RCC 7860 (cell line): ENCODE measurements around the gene HMOX1.
A peak's percentile ranks its signal among the peaks of the same experiment; 100 is the strongest.
"Not testable (repeated sequence)": the region's sequence is repeated elsewhere in the genome, so short reads cannot be mapped to it uniquely, and the experiment has no call there.

Experiments
- DNase-seq: peaks from one replicate; pipeline ENCODE4 v3.0.0-alpha.2; 2015; ENCODE audit warnings: low spot score
- FAIRE-seq: peaks from 2 replicates; lab custom pipeline; 2012; peaks lifted over from hg19 to GRCh38; lab: Jason Lieb, UNC

The HMOX1 gene

DNA sequence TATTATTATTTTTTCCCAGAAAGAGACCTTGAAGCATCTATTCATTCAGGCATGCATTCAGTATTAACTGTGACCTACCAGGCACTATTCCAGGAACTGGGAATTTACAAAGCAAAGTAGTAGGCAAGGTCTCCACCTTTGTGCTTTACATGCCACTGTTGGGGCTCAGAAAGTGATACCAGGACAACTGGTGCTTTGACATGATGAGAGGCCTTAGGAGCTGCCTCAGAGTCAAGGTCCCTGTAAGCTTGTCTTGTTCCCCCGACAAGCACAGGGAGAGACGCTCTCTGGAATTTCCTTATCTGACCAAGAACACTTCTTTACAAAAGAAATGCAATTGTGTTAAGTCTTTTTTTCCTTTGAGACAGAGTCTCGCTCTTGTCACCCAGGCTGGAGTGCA, 2.3 kb upstream of the HMOX1 start:
- FAIRE-seq (no peak), DNase-seq (no peak)

DNA sequence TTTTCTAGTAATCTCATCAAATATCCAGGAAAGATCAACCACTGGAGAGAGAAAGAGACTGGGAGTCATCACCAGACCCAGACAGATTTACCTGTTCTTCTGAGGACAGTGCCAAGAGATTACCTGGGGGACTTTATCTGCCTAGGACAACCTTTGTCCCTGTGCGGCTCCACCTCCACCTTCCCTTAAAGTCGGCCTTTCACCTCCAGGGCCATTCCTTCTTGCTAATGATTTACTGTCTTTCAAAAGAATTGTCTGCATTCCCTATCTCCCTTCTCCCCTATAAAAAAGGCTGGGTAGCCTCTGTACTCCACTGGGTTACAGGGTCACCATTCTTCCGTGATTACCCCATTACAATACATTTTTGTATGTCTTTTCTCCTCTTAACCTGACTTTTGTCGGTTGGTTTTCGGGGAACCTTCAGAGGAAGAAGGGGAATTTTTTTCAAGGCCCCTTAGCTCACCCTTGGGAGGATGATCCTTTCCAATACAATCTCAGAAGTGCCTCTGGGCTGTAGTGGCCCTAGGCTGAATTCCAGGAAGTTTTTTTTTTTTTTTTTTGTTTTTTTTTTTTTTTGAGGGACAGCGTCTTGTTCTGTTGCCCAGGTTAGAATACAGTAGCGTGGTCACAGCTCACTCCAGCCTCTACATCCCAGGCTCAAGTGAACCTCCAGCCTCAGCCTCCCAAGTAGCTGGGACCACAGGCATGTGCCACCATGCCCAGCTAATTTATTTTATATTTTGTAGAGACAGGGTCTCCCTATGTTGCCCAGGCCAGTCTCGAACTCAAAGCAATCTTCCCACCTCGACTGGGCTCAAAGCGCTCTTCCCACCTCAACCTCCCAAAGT, 1.5 kb upstream of the HMOX1 start:
- DNase-seq = no peak
- no peak for FAIRE-seq

DNA sequence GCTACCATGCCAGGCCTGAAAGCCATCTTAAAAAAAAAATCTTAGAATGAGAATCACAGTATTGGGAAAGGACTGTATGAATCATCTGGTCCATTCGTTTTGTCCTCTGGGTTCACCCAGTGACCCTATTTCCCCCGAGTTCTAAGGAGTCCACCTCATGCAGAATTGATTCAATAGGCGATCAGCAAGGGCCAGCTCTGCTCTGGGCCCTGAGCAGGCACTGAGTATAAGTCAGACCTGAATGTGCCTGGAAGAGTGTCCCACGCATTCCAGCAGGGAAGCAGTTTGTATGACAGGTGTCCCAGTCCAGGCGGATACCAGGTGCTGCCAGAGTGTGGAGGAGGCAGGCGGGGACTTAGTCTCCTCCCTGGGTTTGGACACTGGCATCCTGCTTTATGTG, 883 bp upstream of the HMOX1 start:
- FAIRE-seq (no peak), DNase-seq (no peak)

DNA sequence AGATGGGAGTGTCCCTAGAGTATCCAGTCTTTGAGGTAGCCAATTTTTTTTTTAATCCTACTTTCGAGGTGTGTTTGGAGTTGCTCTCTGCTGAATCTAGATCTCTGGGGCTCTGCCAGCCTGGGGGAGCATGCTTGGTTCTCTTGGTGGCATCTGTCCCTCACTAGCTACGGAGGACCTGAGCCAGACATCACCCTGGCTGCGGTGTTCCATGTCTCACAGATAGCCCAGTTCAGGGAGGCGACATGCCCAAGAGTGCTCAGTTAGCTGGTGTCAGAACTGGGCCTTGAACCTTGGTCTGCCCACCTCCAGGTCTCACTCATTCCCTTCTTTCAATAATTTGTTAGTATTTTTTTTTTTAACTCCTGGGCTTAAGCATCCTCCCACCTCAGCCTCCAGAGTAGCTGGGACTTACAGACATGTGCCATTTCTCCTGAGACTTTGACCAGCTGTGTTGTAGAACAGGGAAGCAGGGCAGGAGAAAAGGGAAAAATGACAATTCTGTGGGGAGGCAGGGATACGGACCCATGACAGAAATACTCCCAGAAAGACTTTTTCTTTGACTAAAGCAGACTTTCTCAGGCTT, 621 bp downstream of the HMOX1 start:
- FAIRE-seq (no peak), DNase-seq (no peak)

DNA sequence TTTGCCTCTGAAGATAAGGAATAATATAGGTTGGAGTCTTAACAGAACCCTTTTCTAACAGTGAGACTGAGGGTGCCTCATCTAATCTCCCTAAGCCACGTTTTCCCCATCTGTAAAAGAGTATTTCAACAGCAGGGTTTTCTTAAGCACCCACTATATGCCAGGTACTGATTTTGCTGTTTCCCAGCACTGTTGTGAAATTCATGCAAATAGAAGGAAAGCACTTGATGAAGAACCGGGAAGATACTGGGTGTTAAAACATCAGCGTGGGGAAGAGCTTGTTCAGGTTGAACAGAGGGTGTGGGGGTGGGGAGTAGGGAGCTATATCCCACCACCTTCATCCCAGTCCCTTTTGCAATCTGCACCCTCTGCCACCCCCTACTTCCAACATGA, 2.8 kb downstream of the HMOX1 start:
- FAIRE-seq = no peak
- DNase-seq = no peak

DNA sequence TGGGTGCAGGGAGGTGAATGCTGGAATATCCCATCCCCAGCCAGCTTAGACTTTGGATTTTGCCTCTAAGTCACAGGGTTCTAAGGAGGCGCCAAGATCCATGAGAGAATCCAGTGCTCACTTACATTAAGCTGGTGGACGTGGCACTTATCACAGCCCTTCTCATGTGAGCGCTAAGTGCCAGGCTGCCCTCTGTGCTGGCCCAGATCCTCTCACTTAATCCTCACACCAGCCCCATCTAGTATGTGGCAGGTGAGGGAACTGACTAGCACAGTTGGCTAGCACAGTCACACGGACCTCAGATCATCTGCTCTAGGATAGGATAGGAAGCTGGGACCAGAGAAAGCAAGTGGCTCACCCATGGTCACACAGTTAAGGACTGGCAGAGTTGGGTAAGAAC, 3.6 kb downstream of the HMOX1 start:
- DNase-seq (no peak), FAIRE-seq (no peak)

DNA sequence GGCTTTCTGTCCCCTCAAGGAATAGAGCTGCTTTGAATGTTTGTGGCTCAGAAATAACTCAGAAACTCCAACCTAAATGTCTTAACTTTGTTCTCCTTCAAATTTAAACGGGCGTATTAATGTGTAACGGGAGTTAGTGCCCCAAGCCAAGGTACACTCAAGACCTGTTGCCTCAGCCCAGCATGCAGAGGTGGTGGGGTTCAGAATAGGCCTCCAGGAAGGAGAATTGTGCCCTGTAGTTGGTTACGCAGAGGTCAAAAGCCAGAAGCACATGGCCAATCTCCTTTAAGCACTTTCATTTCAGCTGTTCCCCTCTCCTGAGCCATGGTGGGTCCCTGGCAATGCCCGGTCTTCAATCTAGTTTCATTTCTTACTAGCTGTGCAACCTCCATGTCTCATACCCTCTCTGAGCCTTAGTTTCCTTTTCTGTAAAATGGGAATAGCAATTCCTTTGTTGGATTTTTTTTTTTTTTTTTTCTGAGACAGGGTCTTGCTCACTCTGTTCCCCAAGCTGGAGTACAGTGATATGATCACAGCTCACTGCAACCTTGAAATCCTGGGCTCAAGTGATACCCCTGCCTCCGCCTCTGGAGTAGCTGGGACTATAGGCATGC, 4.2 kb downstream of the HMOX1 start:
- no peak for FAIRE-seq

DNA sequence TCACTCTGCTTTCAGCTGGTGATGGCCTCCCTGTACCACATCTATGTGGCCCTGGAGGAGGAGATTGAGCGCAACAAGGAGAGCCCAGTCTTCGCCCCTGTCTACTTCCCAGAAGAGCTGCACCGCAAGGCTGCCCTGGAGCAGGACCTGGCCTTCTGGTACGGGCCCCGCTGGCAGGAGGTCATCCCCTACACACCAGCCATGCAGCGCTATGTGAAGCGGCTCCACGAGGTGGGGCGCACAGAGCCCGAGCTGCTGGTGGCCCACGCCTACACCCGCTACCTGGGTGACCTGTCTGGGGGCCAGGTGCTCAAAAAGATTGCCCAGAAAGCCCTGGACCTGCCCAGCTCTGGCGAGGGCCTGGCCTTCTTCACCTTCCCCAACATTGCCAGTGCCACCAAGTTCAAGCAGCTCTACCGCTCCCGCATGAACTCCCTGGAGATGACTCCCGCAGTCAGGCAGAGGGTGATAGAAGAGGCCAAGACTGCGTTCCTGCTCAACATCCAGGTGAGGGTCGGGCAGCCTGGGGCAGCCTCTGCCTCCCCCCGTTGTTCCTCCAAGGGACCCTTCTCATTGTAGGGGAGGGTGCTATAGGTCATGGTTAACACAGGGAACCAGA, 5.9 kb downstream of the HMOX1 start:
- no peak for DNase-seq
- no peak for FAIRE-seq

More for the DNA sequence above, 4.2 kb downstream of the HMOX1 start:
- DNase-seq = no peak

DNA sequence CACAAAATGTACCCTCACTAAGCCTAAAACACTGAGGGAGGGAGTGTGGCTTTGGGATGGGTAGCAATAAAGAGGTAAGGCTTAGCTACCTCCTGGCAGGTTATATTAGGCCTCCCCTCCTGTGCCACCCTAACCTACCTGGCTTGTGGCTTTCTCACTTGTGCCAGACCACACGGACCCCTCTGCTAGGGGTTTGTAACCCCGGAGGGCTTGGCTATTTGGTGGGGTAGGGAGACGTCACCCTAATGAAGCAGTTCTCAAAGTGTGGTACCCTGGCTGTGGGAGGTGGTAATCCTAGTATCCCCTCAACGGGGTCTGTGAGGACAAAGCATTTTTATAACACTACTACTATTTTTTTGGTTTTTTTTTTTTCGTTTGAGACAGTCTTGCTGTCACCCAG, 10.0 kb downstream of the HMOX1 start:
- DNase-seq = no peak
- no peak for FAIRE-seq

DNA sequence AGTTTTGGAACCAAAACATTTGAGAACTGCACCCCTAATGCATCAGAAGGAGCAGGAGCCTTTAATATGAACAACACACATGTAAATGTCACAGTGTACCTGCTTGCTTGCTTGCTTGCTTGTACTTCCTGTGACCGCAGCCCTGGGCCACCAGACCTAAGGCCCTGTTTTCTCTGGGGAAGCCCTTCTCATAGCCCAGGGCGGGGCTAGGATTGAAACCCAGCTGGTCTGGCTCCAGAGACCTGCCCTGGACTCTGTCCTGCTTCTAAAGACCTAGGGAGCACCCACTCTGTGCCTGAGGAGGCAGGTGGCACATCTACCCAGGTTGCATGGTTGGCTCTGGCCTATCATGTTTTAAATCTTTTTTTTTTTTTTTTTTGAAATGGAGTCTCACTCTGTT, 11.5 kb downstream of the HMOX1 start:
- no peak for DNase-seq
- no peak for FAIRE-seq

DNA sequence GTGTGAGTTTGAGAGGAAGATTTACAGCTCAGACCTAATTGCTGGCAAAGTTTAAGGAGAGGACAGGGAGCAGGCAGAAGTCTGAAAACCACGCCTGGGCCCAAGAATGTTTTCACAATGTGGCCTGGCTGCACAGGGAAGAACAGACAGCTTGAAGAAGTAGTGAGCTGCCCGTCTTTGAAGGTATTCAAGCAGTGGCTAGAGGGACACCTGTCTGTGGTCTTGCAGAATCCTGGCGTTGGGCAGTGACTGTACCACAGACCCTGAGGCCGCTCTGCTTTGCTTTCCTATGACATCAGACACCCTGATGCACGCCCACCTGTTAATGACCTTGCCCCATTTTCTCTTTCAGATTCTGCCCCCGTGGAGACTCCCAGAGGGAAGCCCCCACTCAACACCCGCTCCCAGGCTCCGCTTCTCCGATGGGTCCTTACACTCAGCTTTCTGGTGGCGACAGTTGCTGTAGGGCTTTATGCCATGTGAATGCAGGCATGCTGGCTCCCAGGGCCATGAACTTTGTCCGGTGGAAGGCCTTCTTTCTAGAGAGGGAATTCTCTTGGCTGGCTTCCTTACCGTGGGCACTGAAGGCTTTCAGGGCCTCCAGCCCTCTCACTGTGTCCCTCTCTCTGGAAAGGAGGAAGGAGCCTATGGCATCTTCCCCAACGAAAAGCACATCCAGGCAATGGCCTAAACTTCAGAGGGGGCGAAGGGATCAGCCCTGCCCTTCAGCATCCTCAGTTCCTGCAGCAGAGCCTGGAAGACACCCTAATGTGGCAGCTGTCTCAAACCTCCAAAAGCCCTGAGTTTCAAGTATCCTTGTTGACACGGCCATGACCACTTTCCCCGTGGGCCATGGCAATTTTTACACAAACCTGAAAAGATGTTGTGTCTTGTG, 12.5 kb downstream of the HMOX1 start:
- DNase-seq (no peak), FAIRE-seq (no peak)

DNA sequence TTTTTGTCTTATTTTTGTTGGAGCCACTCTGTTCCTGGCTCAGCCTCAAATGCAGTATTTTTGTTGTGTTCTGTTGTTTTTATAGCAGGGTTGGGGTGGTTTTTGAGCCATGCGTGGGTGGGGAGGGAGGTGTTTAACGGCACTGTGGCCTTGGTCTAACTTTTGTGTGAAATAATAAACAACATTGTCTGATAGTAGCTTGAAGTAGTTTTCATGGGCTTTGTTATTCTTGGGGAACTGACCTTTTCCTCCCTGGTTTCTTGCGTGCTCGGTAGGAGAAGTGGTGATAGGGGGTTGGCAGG, 13.1 kb downstream of the HMOX1 start:
- FAIRE-seq = no peak
- no peak for DNase-seq

DNA sequence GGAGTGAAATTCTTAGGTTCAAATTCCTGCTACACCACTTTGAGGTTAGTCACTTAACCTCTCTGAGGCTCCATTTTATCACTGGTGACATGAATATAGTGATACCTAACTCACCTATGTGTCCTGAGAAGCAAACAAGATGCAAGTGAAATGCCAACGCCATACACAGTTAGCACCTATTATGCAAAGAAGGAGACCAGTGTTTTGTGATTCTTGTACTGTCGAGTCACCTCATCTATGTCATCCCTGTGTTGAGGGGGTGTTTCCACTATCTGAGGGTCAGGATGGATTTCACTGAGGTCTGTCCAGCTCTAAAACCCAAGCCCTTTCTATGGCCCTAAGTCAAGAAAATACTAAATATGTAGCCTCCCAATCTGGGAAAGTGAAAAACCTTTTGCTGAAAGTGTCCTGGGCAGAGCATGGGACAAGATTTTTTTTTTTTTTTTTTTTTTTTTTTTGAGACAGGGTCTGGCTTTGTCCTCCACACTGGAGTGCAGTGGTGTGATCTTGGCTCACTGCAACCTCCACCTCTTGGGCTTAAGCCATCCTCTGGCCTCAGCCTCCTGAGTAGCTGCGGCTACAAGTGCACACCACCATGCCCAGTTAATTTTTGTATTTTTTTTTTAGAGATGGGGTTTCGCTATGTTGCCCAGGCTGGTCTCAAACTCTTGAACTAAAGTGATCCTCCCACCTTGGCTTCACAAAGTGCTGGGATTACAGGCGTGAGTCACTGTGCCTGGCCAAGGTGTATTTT, 14.1 kb downstream of the HMOX1 start:
- FAIRE-seq = no peak
- no peak for DNase-seq

DNA sequence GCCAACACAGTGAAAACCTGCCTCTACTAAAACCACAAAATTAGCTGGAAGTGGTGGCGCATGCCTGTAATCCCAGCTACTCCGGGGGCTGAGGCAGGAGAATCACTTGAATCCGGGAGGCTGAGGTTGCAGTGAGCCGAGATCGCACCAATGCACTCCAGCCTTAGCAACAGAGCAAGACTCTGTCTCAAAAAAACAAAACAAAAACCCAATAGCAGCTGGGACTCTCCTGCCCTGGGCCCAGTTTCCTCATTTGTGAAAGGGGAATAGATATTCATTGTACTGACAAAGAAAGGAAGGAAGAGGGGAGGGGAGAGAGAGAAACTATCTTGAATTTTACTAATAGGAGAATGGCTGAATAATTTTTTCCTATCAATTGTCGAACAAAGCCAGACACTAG, 15.7 kb downstream of the HMOX1 start:
- FAIRE-seq = not testable (repeated sequence)
- DNase-seq = peak; percentile 18

DNA sequence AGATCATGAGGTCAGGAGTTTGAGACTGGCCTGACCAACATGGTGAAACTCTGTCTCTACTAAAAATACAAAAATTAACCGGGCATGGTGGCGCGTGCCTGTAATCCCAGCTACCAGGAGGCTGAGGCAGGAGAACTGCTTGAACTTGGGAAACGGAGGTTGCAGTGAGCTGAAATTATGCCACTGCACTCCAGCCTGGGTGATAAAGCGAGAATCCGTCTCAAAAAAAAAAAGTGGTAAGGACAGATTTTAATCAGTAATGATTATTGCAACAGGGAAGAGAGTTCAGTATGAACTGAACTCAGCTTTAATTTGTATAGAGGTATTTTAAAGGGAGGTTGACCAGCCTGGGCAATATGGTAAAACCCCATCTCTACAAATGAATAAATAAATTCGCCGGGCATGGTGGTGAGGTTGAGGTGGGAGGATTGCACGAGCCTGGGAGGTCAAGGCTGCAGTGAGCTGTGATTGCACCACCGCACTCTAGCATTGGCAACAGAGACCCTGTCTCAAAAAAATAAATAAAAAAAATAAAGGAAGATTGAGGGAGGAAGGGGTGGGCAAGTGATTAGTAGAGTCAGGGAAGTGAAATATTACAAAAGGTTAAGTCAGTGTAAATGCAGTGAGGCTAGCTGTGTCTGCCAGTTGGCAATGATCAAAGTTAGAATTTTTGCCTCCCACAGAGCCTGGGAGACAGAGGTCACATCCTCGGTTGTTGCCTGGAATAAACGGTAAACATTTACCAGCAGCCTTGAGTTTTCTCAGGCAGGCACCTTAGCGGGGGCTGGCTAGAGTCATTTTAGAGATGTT, 16.4 kb downstream of the HMOX1 start:
- DNase-seq (peak; percentile 64), FAIRE-seq (peak; percentile 72)

DNA sequence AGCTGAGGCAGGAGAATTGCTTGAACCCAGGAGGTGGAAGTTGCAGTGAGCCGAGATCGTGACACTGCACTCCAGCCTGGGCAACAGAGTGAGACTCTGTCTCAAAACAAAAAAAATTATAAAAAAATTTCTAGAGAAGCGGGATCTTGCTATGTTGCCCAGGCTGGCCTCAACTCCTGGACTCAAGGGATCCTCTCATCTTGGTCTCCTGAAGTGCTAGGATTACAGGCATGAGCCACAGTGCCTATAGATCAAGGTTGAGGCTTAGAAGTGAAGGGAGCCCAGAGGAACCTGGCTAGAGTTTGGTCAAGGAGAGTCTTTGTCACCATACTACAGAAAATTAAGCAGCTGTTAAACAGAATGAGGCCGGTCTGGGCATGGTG, 17.7 kb downstream of the HMOX1 start:
- FAIRE-seq = no peak

DNA sequence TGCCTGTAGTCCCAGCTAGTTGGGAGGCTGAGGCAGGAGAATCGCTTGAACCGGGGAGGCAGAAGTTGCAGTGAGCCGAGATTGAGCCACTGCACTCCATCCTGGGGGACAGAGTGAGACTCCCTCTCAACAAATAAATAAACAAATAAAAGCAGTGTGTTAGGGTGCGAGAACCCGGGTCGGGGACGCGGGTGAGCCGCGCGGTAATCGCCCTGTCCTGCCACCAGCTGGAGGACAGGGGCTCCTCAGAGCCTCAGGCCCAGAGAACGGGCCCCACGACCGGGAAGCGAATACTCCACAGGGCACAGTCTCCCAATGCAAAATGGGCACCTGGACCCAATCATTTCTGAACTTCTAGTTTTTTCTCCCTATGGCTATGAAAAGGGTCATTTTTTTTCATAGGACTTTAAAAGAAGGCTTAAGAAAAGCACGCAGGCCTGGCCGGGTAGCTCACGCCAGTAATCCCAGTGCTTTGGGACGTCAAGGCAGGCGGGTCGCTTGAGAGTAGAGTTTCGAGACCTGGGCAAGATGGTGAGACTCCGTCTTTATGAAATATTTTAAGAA, 18.3 kb downstream of the HMOX1 start:
- FAIRE-seq (no peak), DNase-seq (no peak)

More for the DNA sequence above, 17.7 kb downstream of the HMOX1 start:
- DNase-seq = no peak

DNA sequence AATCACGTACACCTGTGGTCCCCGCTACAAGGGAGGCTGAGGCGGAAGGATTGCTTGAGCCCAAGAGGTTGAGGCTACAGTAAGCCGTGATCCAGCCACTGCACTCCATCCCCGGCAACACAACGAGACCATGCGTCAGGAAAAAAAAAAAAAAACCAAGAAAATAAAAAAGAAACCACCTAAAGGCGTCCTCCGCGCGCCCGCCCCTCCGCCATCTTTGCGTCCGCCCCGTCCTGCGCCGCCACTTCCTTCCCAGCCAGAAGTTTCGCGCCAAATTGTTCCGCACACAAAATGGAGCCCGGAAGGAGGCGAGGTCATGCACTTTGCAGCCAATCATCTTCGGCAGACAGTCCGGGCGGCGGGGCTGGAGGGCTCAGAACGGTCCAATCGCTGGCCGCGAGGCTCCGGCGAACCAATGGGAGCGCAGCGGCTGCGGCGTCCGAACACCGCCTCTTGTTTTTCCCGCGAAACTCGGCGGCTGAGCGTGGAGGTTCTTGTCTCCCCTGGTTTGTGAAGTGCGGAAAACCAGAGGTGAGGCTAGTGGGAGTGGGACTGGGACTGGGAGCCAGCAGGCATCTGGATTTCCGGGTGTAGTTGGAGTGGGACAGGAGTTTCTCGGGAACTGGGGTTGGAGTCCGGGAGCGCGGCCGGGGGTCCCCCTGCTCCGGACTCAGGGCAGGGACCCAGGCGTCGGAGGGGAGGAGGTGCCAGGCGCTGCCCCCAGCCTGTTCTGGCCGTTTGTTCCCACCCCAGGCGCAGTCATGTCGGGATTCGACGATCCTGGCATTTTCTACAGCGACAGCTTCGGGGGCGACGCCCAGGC, 19.0 kb downstream of the HMOX1 start, which contains the start of gene MCM5:
Gene MCM5, plus strand, starts transcription at position 463 of the 823 bp plus-strand sequence. Its CDS starts 299 bp downstream, at position 762.
- FAIRE-seq (peak; percentile 87), DNase-seq (peak; percentile 92)
